ENCODE results near the gene RNF213.

- TF ChIP-seq CTCF (IDR thresholded peaks at IDR 0.05; ENCODE audit: insufficient read depth, low read depth, low read length) (no peak), EZH2 (IDR thresholded peaks at IDR 0.05; ENCODE audit: insufficient read depth, low read length) (no peak)
These were observed 13.9 kb upstream of the RNF213 start for GRCh38 chr17:80246726-80247125.
